ENCODE results near the gene PACRG.

Gene PACRG

DNA sequence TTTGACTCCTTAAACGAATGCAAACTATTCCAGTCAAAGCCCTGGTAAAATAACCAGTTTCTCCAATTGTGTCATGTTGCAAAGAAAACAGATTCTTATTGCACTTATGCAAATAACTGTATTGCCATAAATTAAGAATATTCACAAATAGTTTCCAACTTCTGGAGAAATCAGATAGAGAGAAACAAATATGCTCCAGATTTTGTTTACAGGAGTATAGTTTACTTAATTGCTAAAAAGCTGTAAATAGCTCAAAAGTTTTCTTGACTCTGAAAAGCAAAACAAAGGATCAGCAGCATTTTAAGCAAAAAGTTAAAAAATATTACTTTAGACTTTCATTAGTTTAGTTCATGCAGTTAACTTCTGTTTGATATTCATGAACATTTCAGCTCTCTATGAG is 304.2 kb downstream of the PACRG start:
- no peak for TF ChIP-seq POLR2AphosphoS5 (IDR thresholded peaks at IDR 0.05; ENCODE audit: low read depth, low read length)
- TF ChIP-seq POLR2A (IDR thresholded peaks at IDR 0.05; ENCODE audit: low read depth, low read length), result no peak
- no peak for TF ChIP-seq TAF1 (IDR thresholded peaks at IDR 0.05; ENCODE audit: borderline replicate concordance, low read depth, low read length)
- no peak for FAIRE-seq
- DNase-seq (ENCODE audit: insufficient read length), result no peak

DNA sequence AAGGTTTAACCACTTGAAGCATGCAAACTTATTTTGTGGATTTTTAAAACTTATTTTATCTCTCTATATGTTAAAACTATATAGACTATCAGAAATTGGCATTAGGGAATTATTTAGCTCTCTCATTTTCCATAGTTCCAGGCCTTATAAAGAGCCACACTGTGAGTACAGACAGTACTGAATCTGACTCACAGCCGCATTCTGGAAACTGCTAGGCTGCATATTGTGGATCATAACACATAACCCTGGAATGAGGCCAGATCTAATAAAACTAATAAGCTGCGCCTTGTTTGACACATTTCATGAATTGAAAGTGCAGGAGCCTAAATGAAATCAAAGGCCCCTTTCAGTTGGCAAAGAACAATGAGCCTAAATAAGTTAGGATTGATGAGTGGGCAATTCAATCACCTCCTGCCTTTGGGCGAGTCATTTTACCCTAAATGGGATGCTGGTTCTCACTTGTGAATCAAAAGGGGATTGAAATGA is 308.4 kb downstream of the PACRG start:
- no peak for TF ChIP-seq POLR2AphosphoS5 (IDR thresholded peaks at IDR 0.05; ENCODE audit: low read depth, low read length)
- TF ChIP-seq TAF1 (IDR thresholded peaks at IDR 0.05; ENCODE audit: borderline replicate concordance, low read depth, low read length), result no peak
- no peak for TF ChIP-seq POLR2A (IDR thresholded peaks at IDR 0.05; ENCODE audit: low read depth, low read length)
- FAIRE-seq, result no peak
- no peak for DNase-seq (ENCODE audit: insufficient read length)

DNA sequence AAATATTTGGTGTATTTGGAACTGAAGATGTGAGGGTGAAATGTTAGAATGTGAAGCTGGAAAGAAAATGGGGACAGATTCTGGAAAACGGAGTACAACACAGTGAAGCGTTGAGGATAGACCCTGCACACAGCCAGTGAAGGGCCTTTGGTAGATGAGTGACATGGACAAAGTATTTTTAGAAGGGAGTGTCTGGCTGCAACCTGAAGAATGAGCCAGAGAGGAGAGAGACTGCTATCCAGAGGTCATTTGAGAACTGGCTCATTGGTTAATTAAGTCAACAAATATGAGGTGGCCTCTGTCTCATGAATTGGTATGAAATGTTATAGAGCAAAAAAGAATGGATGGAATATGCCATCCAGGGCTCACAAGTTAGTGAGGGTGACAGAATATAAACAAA is 310.5 kb downstream of the PACRG start:
- no peak for TF ChIP-seq POLR2AphosphoS5 (IDR thresholded peaks at IDR 0.05; ENCODE audit: low read depth, low read length)
- TF ChIP-seq POLR2A (IDR thresholded peaks at IDR 0.05; ENCODE audit: low read depth, low read length), result no peak
- TF ChIP-seq TAF1 (IDR thresholded peaks at IDR 0.05; ENCODE audit: borderline replicate concordance, low read depth, low read length), result no peak
- FAIRE-seq (no peak), DNase-seq (ENCODE audit: insufficient read length) (no peak)

DNA sequence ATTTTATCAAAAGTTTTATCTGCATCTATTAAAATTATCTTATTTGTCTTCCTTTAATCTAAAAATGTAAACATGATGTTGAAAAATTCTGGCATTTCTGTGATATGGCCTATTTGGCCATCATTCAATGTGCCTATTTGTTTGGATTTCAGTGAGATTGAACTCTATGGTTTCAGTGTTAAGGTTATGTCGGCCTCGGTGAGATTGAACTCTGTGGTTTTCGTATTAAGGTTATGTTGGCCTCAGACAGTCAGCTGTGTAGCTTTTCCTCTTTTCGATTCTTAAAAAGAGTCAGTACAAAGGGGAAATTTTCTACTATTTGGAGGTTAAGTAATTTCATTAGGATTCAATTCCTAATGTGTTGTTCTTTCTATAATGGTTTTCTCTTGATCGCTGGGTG is 320.6 kb downstream of the PACRG start:
- FAIRE-seq (no peak), DNase-seq (ENCODE audit: insufficient read length) (no peak)

DNA sequence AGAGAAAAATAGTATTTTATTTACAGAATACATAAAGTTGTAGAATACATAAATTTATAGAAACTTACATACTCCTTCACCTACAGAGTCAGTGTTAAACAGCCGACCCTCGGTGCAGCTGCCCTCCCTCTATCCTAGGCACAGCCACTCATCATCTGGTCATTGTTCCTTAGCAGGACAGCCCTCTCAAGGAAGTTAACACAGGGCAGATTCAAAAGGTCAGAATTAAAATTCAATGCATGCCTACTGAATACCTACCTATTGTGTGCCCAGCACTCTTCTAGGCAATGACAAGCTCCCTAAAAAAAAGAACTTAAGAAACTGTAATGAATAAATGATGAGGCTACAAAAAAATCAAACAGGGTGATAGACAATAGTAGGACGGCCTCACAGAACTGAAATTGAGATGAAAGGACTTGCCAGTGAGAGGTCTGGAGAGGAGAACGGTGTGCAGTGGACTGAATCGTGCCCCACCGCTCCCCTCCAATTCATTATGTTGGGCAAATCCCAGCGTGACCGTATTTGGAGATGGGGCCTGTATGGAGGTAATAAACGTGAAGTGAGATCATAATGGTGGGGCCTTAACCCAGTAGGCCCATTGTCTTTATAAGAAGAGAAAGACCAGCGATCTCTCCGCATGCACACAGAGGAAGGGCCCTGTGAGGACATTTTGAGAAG is 326.0 kb downstream of the PACRG start:
- no peak for FAIRE-seq
- TF ChIP-seq TAF1 (IDR thresholded peaks at IDR 0.05; ENCODE audit: borderline replicate concordance, low read depth, low read length) (no peak), POLR2AphosphoS5 (IDR thresholded peaks at IDR 0.05; ENCODE audit: low read depth, low read length) (no peak), POLR2A (IDR thresholded peaks at IDR 0.05; ENCODE audit: low read depth, low read length) (no peak)
- no peak for DNase-seq (ENCODE audit: insufficient read length)

More for the DNA sequence above, 320.6 kb downstream of the PACRG start:
- TF ChIP-seq POLR2AphosphoS5 (IDR thresholded peaks at IDR 0.05; ENCODE audit: low read depth, low read length), result no peak
- TF ChIP-seq POLR2A (IDR thresholded peaks at IDR 0.05; ENCODE audit: low read depth, low read length), result no peak
- no peak for TF ChIP-seq TAF1 (IDR thresholded peaks at IDR 0.05; ENCODE audit: borderline replicate concordance, low read depth, low read length)

DNA sequence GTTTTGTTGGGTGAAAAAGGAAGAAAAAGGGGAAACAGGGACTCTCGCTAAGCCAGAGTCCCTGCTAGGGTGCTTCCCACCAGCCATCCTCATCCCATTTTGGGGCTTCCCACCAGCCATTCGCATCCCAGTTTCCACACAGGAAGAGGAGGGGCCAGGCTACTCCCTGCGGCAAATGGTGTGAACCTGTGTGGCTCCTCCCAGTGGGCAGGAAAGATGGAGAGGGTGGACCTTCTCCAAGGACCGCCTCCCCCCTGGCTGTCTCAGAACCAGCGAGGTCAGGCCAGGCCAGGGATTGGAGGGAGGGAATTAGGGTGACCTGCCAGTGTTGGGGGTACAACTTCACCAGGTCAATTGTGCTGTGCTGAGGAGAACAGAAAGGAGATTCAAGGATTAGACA is 326.9 kb downstream of the PACRG start:
- TF ChIP-seq POLR2AphosphoS5 (IDR thresholded peaks at IDR 0.05; ENCODE audit: low read depth, low read length) (no peak), TAF1 (IDR thresholded peaks at IDR 0.05; ENCODE audit: borderline replicate concordance, low read depth, low read length) (no peak), POLR2A (IDR thresholded peaks at IDR 0.05; ENCODE audit: low read depth, low read length) (no peak)
- FAIRE-seq (no peak), DNase-seq (ENCODE audit: insufficient read length) (no peak)

DNA sequence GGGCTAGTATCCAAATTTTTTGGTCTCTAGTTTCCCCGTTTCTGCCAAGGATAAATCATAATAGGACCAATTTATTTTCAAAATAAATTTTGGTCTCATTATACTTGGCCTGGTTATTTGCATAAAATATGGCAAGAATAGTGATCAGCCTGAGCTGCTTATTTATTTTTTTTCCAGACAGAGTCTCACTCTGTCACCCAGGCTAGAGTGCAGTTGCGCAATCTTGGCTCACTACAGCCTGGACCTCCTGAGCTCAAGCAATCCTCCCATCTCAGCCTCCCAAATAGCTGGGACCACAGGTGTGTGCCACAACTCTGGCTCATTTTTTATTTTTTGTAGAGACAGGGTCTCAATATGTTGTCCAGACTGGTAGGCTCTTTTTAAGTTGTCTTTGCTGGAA is 329.5 kb downstream of the PACRG start:
- FAIRE-seq (no peak), DNase-seq (ENCODE audit: insufficient read length) (no peak)
- no peak for TF ChIP-seq TAF1 (IDR thresholded peaks at IDR 0.05; ENCODE audit: borderline replicate concordance, low read depth, low read length)
- no peak for TF ChIP-seq POLR2AphosphoS5 (IDR thresholded peaks at IDR 0.05; ENCODE audit: low read depth, low read length)
- no peak for TF ChIP-seq POLR2A (IDR thresholded peaks at IDR 0.05; ENCODE audit: low read depth, low read length)

DNA sequence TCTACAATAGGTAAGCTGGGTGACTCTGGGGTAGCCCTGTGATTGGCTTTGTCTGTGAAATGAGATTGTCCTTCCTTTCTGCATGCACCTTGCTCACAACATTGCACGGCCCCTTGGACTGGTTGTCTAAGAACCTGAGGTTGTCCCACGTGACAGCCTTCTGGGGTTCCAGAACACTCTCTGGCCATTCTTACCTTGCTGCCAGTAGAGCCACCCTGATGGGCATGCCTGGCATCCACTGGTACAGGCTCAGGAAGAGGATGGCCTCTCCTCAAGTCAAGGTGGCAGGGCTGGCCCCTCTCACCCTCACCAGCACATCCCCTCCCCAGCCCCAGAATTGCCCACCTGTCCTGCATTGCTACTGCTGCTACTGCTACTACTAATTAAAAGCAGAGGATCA is 335.0 kb downstream of the PACRG start:
- no peak for TF ChIP-seq POLR2AphosphoS5 (IDR thresholded peaks at IDR 0.05; ENCODE audit: low read depth, low read length)
- TF ChIP-seq POLR2A (IDR thresholded peaks at IDR 0.05; ENCODE audit: low read depth, low read length), result no peak
- no peak for TF ChIP-seq TAF1 (IDR thresholded peaks at IDR 0.05; ENCODE audit: borderline replicate concordance, low read depth, low read length)
- FAIRE-seq (no peak), DNase-seq (ENCODE audit: insufficient read length) (no peak)

DNA sequence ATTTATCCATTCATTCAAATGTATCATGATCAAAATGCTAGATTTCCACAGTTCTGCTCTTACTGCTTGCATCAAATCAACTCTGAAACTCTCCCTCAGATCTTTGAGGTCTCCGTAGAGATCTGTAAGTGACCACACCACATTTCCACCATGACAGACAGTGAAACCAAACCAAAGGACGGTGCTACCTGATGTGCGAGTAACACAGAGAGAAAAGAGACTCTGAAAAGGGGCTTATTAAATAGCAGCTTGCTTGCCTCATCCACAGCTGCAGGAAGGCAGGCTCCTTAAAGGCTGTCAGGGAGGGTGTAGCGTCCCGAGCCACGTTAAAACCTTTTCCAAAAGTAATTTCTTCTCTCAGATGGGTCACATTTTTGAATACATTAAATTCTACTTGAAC is 335.8 kb downstream of the PACRG start:
- no peak for TF ChIP-seq POLR2AphosphoS5 (IDR thresholded peaks at IDR 0.05; ENCODE audit: low read depth, low read length)
- TF ChIP-seq POLR2A (IDR thresholded peaks at IDR 0.05; ENCODE audit: low read depth, low read length), result no peak
- TF ChIP-seq TAF1 (IDR thresholded peaks at IDR 0.05; ENCODE audit: borderline replicate concordance, low read depth, low read length), result no peak
- DNase-seq (ENCODE audit: insufficient read length), result no peak
- no peak for FAIRE-seq

DNA sequence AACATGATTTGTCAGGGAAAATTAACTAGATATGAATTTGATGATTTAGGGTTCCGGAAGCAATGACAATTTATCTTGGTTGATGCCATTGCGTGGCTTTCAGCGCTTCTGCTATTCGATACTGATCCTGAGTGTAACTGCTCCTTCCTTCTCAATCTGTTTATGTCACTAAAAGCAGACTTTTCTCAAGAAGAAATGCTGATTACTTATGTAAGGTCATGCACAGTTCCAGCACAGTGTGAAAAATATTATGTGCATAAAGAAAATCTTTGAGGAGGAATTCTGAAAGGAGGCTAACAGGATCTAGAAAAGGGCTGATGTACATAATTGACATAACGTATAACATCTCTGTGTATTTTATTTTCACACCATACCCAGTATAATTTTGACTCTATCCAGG is 336.6 kb downstream of the PACRG start:
- FAIRE-seq (no peak), DNase-seq (ENCODE audit: insufficient read length) (no peak)
- TF ChIP-seq TAF1 (IDR thresholded peaks at IDR 0.05; ENCODE audit: borderline replicate concordance, low read depth, low read length) (no peak), POLR2AphosphoS5 (IDR thresholded peaks at IDR 0.05; ENCODE audit: low read depth, low read length) (no peak), POLR2A (IDR thresholded peaks at IDR 0.05; ENCODE audit: low read depth, low read length) (no peak)

DNA sequence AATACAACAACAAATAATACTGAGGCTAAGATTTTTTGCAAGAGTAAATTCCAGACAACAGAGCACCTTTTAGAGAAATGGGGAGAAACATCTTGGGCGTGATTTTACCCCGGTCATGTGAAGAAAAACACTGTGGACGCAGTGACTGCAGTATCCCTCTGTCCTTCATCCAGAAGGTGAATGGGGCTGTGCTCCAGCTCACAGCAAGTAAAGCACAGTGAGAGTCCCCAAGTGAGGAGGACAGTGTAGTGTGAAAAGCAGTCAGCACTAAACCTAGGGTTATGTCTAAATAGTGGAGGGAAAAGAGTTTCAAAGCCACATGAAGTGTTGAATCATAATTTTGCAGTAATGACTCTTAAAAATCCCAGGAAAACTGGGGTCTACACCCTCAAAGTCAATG is 338.4 kb downstream of the PACRG start:
- TF ChIP-seq TAF1 (IDR thresholded peaks at IDR 0.05; ENCODE audit: borderline replicate concordance, low read depth, low read length), result no peak
- TF ChIP-seq POLR2A (IDR thresholded peaks at IDR 0.05; ENCODE audit: low read depth, low read length), result no peak
- no peak for TF ChIP-seq POLR2AphosphoS5 (IDR thresholded peaks at IDR 0.05; ENCODE audit: low read depth, low read length)
- DNase-seq (ENCODE audit: insufficient read length) (no peak), FAIRE-seq (no peak)

DNA sequence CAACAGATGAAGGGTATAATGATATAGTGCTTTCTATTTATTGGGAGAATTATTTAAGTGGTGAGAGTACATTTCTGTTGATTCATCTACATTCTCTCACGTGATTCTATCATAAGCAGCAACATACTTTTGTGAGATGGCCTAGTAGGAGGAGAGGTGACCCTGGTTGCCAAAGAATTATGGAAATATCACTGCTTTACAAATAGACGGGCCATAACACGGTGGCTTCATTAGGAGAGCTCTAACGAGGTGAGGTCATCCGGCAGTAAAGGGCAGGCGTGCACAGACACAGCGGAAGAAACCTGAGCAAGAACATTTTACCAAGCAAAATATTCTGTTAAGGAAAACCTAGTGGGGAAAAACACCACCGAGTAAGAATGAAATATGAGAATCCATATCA is 349.4 kb downstream of the PACRG start:
- no peak for FAIRE-seq
- DNase-seq (ENCODE audit: insufficient read length), result no peak

More for the DNA sequence above, 349.4 kb downstream of the PACRG start:
- TF ChIP-seq POLR2A (IDR thresholded peaks at IDR 0.05; ENCODE audit: low read depth, low read length) (no peak), TAF1 (IDR thresholded peaks at IDR 0.05; ENCODE audit: borderline replicate concordance, low read depth, low read length) (no peak), POLR2AphosphoS5 (IDR thresholded peaks at IDR 0.05; ENCODE audit: low read depth, low read length) (no peak)

Data from GM12892 (cell line).